Hematopoietic multipotent progenitor cell treated with erythropoietin and hydrocortisone succinate and interleukin-3 and kit ligand, for 6 days (in vitro differentiated cells): Measurements from ENCODE around the gene ATG14.
"Not testable (repeated sequence)": the region's sequence is repeated elsewhere in the genome, so short reads cannot be mapped to it uniquely, and the experiment has no call there.

Source experiments
- DNase-seq: peaks from one replicate; pipeline ENCODE4 v3.0.0-alpha.2; 2015

The ATG14 gene

DNA sequence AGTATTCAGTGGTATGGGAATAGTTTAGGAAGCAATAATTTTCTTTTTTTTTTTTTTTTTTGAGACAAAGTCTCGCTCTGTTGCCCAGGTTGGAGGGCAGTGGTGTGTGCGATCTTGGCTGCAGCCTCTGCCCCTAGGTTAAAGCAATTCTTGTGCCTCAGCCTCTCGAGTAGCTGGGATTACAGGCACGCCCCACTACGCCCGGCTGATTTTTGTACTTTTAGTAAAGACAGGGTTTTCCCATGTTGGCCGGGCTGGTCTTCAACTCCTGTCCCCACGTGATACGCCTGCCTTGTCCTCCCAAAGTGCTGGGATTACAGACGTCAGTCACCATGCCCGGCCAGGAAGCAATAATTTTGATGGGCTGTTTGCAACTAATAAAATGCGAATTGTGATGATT, 62.1 kb downstream of the ATG14 start:
- no peak for DNase-seq

DNA sequence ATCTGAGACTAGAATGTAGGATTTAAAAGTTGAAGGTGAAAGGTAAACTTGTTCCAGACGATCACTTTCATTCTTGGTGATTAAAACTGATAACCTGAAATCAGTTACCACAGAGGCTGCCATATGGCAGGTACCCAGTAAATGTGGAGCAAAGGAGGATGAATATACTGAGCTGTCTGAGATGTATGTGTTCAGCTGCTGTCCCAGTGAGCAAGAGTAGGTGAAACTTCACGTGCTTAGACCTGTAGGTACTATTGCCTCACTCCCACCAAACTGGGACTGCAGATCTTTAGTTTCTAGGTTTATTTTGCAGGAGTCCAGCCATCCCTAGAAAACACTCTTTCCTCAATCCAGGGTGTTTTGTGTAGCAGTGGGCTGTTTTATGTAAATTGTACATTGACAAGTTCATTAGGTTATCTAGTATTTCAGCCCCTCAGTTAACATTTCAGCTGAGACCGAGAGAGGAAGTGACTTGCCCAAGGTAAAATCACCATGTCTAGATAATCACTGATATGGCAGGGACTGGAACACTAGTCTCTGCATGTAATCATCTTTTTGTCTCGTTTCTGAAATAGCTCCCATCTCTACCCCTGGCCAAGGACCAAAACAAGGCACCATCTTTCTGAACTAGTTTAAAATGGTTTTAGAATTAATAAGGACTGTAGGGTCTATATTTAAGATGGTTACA, 62.7 kb downstream of the ATG14 start:
- peak; percentile 33 for DNase-seq

DNA sequence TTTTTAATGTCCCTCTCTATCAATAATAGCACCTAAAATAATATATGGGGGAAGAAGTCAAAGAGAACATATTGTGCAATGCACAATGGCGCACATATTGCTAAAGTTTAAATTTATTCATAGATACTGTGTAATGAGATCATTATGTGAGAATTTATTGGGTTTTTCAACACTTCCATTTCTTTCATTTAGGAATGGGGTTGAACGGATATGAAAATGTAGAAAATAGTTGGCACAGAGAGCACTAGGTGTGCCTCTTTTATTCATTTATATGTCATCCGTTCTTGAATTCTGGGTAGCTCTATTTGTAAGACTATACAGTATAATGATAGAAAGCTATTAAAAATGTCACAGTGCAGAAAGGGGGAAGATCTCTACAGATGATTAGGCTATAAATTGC, 63.9 kb downstream of the ATG14 start:
- no peak for DNase-seq

DNA sequence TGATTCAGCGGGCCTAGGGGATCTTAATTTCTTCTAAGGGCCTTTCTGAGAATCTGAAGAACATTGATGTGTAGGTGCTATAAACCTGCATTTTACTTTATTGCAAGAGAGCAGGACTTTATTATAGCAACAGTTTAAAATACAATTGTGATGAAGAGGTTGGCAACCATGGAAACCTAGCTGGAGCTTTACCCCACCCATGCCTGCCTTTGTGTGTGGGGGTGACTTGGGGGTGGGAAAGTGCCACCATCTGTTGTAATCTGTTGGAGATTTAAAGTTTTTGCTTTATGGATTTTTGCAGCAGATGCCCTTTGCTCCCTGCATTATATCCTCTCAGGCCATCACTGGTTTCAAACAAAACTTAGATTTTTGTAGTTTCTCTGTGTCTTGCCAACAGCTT, 64.6 kb downstream of the ATG14 start:
- no peak for DNase-seq

DNA sequence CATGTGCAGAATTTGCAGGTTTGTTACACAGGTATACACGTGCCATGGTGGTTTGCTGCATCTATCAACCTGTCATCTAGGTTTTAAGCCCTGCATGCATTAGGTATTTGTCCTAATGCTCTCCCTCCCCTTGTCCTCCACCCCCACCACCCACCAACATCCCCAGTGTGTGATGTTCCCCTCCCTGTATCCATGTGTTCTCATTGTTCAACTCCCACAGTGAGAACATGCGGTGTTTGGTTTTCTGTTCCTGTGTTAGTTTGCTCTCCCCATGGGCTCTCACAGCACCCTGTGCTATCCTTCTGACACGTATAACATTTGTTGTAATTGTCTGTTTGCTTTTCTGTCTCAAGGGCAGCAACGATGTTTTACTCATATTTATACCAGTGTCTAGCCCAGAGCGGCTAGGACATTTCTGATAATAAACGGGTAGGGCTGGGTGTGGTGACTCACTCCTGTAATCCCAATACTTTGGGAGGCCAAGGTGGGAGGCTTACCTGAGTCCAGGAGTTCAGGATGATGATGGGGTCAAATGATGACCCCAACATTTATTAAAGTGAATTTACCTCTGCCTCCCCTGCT, 67.0 kb downstream of the ATG14 start:
- DNase-seq = not testable (repeated sequence)

DNA sequence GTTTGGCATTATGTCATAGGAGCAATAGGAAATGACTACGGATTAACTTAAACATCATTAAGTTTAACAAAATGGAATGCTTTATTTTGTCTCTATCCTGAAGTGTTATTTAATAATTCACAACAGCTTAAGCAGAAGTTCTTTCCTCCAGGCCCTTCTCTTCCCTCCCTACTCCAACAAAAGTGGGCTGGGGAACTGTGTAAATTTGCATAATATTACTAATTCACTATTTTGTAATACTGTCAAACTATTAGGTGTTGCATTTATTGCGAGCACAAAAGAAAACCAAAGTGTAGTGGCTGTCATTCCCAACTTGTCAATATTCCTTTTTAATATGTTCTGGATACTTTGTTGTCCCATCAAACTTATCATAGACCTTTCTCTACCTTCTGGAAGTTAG, 69.8 kb downstream of the ATG14 start:
- DNase-seq = no peak

DNA sequence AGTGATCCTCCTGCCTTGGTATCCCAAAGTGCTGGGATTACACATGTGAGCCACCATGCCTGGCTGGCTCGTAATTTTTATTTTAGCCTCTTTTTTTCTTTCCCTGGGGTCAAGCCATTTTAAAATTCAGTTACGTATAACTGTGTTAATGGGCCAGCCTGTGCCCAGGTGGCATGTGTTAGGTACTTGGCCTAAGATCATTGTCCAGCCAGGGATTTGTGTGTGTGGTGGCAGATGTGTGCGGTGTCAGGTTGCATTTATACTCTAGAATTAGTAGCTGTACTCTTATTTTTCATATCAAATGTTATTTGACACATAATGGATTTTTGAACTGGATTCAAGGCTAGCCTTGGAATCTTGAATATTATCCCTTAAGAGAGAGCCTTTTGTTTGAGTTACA, 71.1 kb downstream of the ATG14 start:
- DNase-seq = no peak

DNA sequence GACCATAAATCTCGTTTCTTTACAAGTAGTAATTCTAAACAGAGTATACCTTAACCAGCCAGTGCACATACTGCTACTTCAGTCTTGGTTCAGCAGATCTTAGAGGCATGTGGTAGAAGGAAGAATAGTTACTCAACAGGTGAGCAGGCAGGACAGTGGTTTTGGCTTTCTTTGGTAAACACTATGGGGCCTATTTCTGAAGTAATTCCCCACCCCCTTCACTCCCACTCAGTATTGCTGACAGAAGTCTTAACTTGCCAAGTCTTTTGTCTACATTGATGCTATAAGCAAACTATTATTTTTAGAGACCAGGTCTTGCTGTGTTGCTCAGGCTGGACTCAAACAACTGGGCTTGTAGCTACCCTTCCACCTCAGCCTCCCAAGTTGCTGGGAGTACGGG, 71.9 kb downstream of the ATG14 start:
- DNase-seq = peak; percentile 16

DNA sequence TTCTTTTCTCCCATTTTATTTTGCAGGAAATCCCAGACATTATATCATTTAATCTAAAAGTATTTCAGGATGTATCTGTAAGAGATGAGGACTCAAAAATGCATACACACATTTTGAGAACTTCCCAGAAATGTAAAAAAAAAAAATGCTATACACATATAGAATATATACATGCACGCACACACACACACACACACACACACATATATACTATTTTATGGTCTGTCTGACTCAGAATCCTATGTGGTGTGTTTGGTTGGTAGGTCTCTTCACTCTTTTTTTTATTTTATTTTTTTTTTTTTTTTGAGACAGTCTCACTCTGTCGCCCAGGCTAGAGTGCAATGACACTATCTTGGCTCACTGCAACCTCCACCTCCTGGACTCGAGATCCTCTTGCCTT, 74.9 kb downstream of the ATG14 start:
- DNase-seq = no peak

DNA sequence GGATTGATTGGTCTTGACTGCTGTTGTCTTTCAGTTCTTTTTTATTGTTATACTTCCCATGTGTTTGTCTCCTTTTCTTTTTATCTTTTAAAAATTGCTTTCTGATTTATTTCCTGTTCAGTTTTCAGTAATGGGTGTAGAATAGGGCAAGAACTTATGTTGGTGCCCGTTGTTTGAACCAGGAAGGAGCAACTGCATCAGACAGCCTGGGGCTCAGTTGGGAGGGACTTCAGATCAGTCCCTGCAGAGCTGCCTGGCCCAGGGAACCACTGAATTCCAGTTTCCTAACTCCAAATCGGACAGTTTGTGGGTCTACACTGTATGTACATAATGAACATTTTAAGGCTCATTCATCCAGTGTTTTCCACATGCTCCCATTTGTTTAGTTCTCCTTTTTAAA, 75.5 kb downstream of the ATG14 start:
- DNase-seq = peak; percentile 27

DNA sequence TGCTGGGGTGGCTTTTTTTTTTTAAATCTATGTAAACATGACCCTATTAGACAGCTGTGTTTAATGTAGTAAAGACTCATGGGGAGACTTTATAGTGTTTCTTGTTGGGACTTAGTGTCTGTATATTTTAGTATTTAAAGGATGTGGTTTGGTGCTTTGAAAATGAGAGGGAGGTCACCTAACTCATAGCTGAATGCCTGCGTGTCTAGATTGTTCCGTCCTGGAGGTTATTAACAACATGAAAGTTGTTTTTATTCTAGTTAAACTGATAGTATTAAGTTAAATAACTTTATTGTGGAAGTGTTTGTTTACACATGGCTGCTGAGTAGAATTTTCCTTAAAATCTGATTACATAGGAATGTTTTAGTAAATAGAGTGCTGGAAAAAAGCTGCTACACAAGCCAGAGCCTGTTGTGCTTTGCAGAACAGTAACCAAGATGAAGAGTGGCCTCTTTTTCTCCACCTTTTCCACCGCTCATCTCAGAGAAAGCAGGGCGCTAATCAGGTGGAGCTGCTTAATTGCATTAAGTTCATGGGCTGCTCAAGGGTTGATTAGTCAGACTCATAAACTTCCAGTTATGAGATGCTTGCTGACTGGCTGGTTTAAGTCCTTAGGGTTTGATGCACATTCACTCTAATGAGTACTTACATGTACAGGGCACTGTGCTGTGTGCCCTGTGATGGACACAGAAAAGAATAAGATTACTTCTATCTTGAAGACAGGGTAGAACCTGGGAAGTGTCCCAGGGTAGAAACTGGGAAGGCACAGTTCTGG, 77.7 kb downstream of the ATG14 start:
- peak; percentile 38 for DNase-seq

DNA sequence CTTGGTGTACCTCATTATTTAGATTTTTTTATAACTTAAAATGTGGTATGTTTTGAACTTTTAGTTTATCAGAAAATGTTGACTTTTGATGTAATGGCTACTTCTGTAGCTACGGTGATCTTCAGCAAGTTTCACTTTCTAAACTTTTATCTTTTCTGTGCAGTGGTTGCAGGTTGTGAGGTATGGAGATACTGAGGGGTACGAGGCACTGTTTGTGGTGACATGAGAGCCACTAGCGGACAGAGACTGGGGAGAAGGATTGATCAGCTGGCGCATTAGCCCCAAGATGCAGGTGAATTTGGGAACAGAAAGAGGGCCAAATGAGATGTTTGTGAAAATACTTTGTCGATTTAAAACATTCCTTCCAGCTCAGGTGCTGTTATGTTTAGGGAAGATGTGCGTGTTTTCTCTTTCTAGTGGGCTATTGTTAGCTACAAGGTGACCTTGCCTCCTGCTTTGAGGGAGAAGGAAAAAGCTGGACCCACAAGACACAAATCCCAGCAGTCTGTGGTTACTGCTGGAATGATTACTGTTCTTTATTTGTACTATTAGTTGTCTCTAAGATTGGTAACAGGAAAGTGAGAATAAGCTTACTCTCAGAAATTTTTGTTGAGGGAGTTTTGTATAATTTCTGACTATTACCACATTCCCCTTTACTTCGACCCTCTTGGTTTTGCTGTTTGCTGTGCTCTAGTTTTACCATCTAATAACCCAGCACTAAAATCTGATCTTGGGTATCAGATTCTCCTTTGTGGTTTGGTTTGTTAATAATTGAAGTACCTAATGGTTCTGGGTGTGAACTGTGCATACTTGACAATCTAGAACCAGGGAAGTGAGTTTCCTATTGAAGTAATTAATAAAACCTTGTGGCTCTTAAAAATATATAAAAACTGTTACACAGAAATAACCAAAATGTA, 78.7 kb downstream of the ATG14 start:
- DNase-seq = peak; percentile 84

DNA sequence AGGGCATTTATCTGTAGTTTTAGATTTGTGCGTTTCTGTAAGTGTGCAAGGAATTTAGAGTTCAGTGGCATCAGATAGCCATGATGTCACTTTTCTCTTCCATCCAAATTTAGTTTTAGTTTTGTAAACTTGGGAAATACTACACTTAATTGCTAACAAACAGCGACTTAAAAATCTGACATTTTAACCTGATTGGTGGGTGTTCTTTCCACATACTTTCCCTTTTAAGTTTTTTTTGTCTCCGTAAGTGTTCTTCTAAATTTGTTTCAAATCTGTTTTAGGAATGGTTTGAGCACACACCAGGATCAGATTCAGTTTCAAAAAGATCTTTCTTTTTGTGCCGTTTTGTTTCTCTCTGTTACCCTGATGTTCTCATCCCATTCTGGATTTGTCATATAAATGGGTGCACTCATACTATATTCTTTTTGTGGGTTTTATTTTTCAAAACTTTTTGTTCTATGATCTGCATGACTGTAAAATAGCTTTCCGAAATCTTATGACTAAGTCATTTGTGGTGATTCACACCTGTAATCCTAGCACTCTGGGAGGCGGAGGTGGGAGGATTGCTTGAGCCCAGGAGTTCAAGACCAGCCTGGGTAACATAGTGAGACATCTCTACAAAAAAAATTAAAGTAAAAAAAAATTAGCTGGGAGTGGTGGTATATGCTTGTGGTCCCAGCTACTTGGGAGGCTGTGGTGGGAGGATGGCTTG, 81.5 kb downstream of the ATG14 start:
- DNase-seq = no peak

DNA sequence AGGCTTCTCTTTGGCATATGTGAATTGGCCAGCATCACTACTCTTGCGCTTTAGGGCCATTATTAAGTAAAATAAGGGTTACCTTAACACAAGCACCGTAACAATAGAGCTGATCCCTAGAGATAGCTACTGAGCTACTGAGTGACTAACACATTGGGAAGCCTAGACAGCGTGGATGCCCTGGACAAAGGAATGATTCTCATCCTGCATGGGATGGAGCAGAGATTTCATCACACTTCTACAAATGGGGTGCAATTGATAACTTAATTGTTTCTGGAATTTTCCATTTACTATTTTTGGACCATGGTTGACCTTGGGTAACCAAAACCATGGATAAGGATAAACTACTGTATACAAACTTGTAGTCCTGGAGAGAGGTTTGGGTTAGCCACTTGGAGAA, 83.3 kb downstream of the ATG14 start:
- DNase-seq = no peak

DNA sequence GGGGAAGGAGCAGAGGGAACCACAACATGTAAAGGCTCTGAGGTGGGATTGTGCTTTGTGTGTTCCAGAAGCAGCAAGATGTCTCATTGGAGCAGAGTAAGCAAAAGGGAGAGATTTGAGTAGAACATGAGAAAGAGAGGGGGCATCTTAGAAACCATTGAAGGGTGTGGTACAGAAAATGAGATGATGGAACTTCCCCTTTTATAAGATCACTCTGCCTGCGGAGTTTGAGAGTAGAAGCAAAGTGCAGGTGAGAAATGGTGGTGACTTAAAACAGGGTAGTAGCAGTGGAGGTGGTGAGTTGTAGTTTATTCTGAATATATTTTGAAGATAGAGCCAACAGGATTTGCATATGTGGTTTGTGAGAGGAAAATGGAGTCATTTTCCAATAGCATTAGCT, 84.5 kb downstream of the ATG14 start:
- no peak for DNase-seq

DNA sequence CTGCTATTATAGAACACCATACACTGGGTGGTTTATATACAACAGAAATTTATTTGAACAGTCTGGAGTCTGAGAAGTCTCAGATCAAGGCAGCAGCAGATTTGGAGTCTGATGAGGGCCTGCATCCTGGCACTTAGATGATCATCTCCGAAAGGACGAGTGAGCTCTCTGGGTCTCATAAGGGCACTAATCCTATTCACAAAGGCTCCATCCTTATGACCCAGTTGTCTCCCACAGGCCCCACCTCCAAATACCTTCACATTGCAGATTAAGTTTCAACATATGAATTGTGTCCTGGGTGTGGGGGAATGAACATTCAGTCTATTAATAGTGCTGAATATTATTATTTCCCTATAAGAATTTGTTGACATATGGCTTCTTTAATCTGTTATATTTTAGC, 86.8 kb downstream of the ATG14 start:
- DNase-seq = no peak

DNA sequence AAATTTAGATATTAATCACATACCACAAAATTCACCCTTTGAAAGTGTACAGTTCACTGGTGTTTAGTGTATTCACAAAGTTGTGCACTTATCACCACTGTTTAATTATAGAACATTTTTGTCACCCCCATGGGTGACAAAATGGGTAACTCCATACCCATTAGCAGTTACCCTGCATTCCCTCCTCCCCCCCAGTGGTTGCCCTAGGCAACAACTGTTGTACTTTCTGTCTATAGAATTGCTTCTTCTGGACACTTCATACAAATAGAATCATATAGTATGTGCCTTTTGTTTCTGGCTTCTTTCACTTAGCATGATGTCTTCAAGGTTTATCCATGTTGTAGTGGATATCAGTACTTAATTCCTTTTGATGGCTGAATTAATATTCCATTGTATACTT, 87.7 kb downstream of the ATG14 start:
- no peak for DNase-seq

DNA sequence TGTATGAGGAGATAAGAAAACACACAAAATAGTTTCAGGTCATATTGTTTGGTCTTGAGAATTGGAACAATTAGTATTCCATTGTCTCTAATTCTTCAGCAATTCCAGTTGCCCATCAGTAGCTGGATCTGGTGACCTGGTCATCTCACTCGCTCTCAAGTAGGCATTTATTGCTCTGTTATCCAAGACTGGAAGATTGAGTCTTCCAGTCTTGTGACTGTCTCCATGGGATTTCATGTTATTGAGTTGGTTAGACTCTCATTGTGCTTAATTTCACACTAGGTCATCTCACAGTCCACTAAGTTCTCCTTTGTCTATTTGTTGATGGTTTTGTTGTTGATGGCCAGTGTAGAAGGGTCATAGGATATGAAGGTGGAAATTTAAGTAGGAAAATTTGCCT, 92.9 kb downstream of the ATG14 start:
- DNase-seq = no peak

DNA sequence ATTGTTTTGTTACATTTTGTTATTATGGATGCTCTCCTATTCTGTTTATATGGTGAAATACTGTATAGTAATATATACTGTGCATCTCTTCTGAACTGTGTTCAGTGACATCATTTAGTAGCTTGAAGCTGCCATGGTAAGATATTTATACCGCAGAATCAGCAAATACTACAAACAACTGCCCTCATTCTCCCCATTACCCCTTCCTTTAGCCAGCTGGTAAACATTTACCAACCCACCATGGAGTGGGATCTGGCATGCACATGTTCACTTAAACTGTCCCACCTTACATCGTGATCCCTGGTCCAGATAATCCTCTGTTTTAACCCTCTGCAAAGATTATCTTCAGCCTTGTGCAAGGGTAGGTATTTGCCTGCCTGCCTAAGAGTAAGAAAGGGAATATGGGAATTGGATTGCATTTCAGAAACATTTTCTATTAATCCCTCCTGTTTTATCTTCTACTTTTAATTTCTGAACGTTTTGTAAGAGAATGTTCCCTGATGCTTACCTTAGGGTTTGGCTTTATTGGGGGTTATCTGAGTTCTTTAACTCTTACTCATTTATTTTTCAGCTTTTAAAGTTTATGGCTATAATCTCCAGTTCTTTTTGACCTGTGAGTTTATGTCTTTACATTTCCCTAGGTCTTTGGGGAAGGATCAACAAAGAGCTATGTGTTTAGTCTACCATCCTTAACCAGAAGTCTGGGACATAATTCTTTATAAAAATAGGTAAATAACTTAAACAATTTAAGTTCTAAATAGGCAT, 93.9 kb downstream of the ATG14 start:
- no peak for DNase-seq

DNA sequence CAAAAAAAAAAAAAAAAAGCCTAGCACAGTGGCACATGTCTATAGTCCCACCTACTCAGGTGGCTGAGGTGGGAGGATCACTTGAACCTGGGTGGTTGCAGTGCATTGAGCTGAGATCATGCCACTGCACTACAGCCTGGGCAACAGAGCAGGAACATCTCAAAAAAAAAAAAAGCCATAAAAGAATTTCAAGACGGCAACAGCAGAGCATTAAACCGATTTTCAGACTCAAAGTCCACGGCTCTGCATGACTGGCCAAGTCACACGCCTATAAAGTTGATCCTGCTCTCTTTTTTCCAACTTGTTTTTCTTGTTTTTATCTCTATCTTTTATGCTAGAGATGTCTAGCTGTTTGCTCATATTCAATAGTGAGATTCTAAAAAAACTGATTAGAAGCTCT, 95.1 kb downstream of the ATG14 start:
- DNase-seq = no peak
